IMR-90 (cell line): Measurements from ENCODE around the gene APCDD1L. TPM values are rescaled to one million over a fixed set of nuclear protein-coding genes. Genes with fewer than 3 reads are reported as not detected.
A peak's percentile ranks its signal among the peaks of the same experiment; 100 is the strongest.

Experiments
- ATAC-seq: fragments of 200-7000 bp; cut with Tn5 transposase; 2 replicates; pipeline ENCODE4 v1.9.1; 2020; ENCODE audit warnings: low read depth, mild to moderate bottlenecking, moderate library complexity
- BruUV-seq: library from RNA; stranded (reverse); fragments of 400-500 nt; replicated peaks from 2 replicates; lab custom pipeline; 2021; lab: Mats Ljungman, UMichigan
- CTCF ChIA-PET: fragments of 300-600 bp; formaldehyde crosslinking; extraction: SDS; loops from one replicate; lab custom pipeline; 2021; ENCODE audit warnings: antibody characterized with exemption; lab: Yijun Ruan, JAX
- POLR2A ChIA-PET: fragments of 300-600 bp; sonication (Branson Sonifier 250); formaldehyde crosslinking; loops from one replicate; lab custom pipeline; 2022; ENCODE audit warnings: antibody characterized with exemption; ENCODE audit not compliant: unreplicated experiment; lab: Charles Lee
- DNase-seq: peaks from one replicate; pipeline ENCODE4 v3.0.0; 2013
- H2AFZ ChIP-seq: replicated peaks from 2 replicates; pipeline ENCODE3; 2013; ENCODE audit warnings: low read length, mild to moderate bottlenecking; ENCODE audit not compliant: poor library complexity
- H2AK5ac ChIP-seq: 2 replicates; pipeline ENCODE4 v1.6.1; 2013; ENCODE audit warnings: low read depth, low read length, inconsistent platforms
- H2AK9ac ChIP-seq: replicated peaks from 2 replicates; pipeline ENCODE3; 2013; ENCODE audit warnings: mild to moderate bottlenecking, low read depth, low read length, moderate library complexity; ENCODE audit not compliant: poor library complexity
- H2BK120ac ChIP-seq: 2 replicates; pipeline ENCODE4 v1.6.1; 2013; ENCODE audit warnings: low read depth, low read length, inconsistent platforms
- H2BK15ac ChIP-seq: 3 replicates; pipeline ENCODE4 v1.6.1; 2013; ENCODE audit warnings: low read depth, low read length, inconsistent platforms
- H2BK20ac ChIP-seq: 2 replicates; pipeline ENCODE4 v1.6.1; 2013; ENCODE audit warnings: low read depth, mild to moderate bottlenecking, inconsistent platforms, low read length, moderate library complexity
- H2BK5ac ChIP-seq: 2 replicates; pipeline ENCODE4 v1.6.1; 2013; ENCODE audit warnings: mild to moderate bottlenecking, low read depth, low read length, inconsistent platforms; ENCODE audit not compliant: poor library complexity, severe bottlenecking
- H3K14ac ChIP-seq: replicated peaks from 2 replicates; pipeline ENCODE4 v1.6.1; 2013; ENCODE audit warnings: low read depth, low read length, inconsistent platforms
- H3K18ac ChIP-seq: 2 replicates; pipeline ENCODE4 v1.6.1; 2013; ENCODE audit warnings: low read depth, low read length, control low read depth
- H3K23ac ChIP-seq: 2 replicates; pipeline ENCODE4 v1.6.1; 2013; ENCODE audit warnings: low read depth, low read length, inconsistent platforms
- H3K27ac ChIP-seq: 2 replicates; pipeline ENCODE4 v1.5.1; 2013; ENCODE audit warnings: mild to moderate bottlenecking, control low read depth, low read length; ENCODE audit not compliant: insufficient read depth
- H3K27me3 ChIP-seq: 2 replicates; pipeline ENCODE4 v1.6.1; 2013; ENCODE audit warnings: low read length; ENCODE audit not compliant: control insufficient read depth, insufficient read depth
- H3K36me3 ChIP-seq: 2 replicates; pipeline ENCODE4 v1.6.1; 2013; ENCODE audit warnings: low read length, mixed read lengths; ENCODE audit not compliant: control insufficient read depth, insufficient read depth
- H3K4ac ChIP-seq: 2 replicates; pipeline ENCODE4 v1.6.1; 2013; ENCODE audit warnings: low read depth, low read length, inconsistent platforms
- H3K4me1 ChIP-seq: 2 replicates; pipeline ENCODE4 v1.6.1; 2013; ENCODE audit warnings: low read length, mixed read lengths; ENCODE audit not compliant: control insufficient read depth, insufficient read depth
- H3K4me2 ChIP-seq: 2 replicates; pipeline ENCODE4 v1.6.1; 2013; ENCODE audit warnings: low read depth, mild to moderate bottlenecking, control low read depth, low read length, moderate library complexity
- H3K4me3 ChIP-seq: 2 replicates; pipeline ENCODE4 v1.5.1; 2013; ENCODE audit warnings: low read depth, mild to moderate bottlenecking, control low read depth, low read length, moderate library complexity; ENCODE audit not compliant: insufficient read depth
- H3K56ac ChIP-seq: 2 replicates; pipeline ENCODE4 v1.6.1; 2013; ENCODE audit warnings: low read length, inconsistent platforms; ENCODE audit not compliant: insufficient read depth; ENCODE audit errors: extremely low read depth
- H3K79me1 ChIP-seq, 2 experiments: 2 replicates each; pipeline ENCODE4 v1.6.1; 2013; ENCODE audit warnings: low read length in 2 of 2, inconsistent platforms in 1 of 2, low read depth in 1 of 2
- H3K9ac ChIP-seq: 2 replicates; pipeline ENCODE4 v1.6.1; 2013; ENCODE audit warnings: low read depth, low read length, control low read depth
- H3K9me1 ChIP-seq: 2 replicates; pipeline ENCODE4 v1.6.1; 2013; ENCODE audit warnings: low read length, inconsistent platforms; ENCODE audit not compliant: insufficient read depth
- H3K9me3 ChIP-seq: 2 replicates; pipeline ENCODE4 v1.6.1; 2013; ENCODE audit warnings: low read length; ENCODE audit not compliant: control insufficient read depth, insufficient read depth
- H4K20me1 ChIP-seq: 2 replicates; pipeline ENCODE4 v1.6.1; 2013; ENCODE audit warnings: low read length, inconsistent platforms; ENCODE audit not compliant: insufficient read depth
- H4K5ac ChIP-seq: 2 replicates; pipeline ENCODE4 v1.6.1; 2013; ENCODE audit warnings: mild to moderate bottlenecking, low read depth, low read length, control low read depth
- H4K8ac ChIP-seq, 2 experiments: 2 replicates each; pipeline ENCODE4 v1.6.1; 2013; ENCODE audit warnings: low read depth in 2 of 2, low read length in 2 of 2, control low read depth in 1 of 2, inconsistent platforms in 1 of 2
- H4K91ac ChIP-seq: 2 replicates; pipeline ENCODE4 v1.6.1; 2013; ENCODE audit warnings: low read depth, low read length, inconsistent platforms; ENCODE audit not compliant: insufficient read depth
- CHD1 ChIP-seq: IDR thresholded peaks from 2 replicates; pipeline ENCODE4 v1.6.1; 2012; ENCODE audit warnings: low read depth, low read length, improper control_type of control experiment
- MAFK ChIP-seq: IDR thresholded peaks from 2 replicates; pipeline ENCODE4 v1.6.1; 2012; ENCODE audit warnings: low read depth, low read length, improper control_type of control experiment
- WGBS, 2 experiments: methylation state at CpG; one replicate each; pipeline versions ENCODE4 v1.1.5 to v1.1.7; 2013; ENCODE audit warnings: missing lambda C conversion rate in 2 of 2; ENCODE audit not compliant: insufficient read length in 1 of 2; ENCODE audit errors: extremely low coverage in 2 of 2; 5-methylcytosine and 5-hydroxymethylcytosine counted together
- dilution Hi-C: fragments of 300-500 bp; cut with HindIII; formaldehyde crosslinking; loops from one replicate; pipeline ENCODE4 v1.14.3; 2018; ENCODE audit warnings: low sequenced_read_pairs; ENCODE audit not compliant: unreplicated experiment
- in situ Hi-C: fragments of 300-500 bp; cut with MboI; formaldehyde crosslinking; loops from 3 replicates; pipeline ENCODE4 v1.14.3; 2019; ENCODE audit warnings: low sequenced_read_pairs, inconsistent platforms, mixed read lengths
- intact Hi-C: fragments of 100-400 bp; cut with micrococcal nuclease; formaldehyde crosslinking; loops from 2 replicates; pipeline ENCODE4 v1.10.0; 2022
- polyA plus RNA-seq, 3 experiments: library from polyadenylated mRNA; depleted of rRNA; stranded (reverse); fragments of >200 nt; gene quantifications; 2 replicates each; pipeline ENCODE4 v1.2.3, GENCODE V29; 2012; ENCODE audit warnings: low replicate concordance in 1 of 3
- total RNA-seq: library from RNA; depleted of rRNA; stranded (reverse); fragments of >200 nt; gene quantifications from 2 replicates; pipeline ENCODE4 v1.2.3, GENCODE V29; 2012

The APCDD1L gene
- total and polyA plus RNA-seq, 2 of the 4 experiments (the other 2 are of a cell fraction) = 2.5 to 18.3 TPM

GRCh38 chr20:58547623-58548475 is 32.6 kb upstream of the APCDD1L start:
- Histone ChIP-seq H3K27me3 (no peaks in the 10 kb centered on the region), H2BK120ac (peak overlapping the region; percentile 69), H2AFZ (no peak overlapping the region), H2AK5ac (peak overlapping the region; percentile 54; the same call in 1 of the 2 replicates), H2BK20ac (peak overlapping the region; percentile 73; the same call in 1 of the 2 replicates), H3K9me1 (peaks cover 16% of the 10 kb centered on the region; the same call in 1 of the 2 replicates), H4K8ac (peak overlapping the region in 1 of 2 experiments; percentile 44; a peak in 2 of 4 replicates), H4K91ac (peak overlapping the region; percentile 22; the same call in 1 of the 2 replicates), H3K4me1 (peaks cover 29% of the 10 kb centered on the region), H2BK15ac (0 out of 3 replicates have a peak overlapping the region, but pooled peaks have one; percentile 30), H3K79me1 (peaks cover 0 to 5% of the 10 kb centered on the region in 2 experiments; a peak in 1 of 4 replicates), H3K4me2 (peak overlapping the region; percentile 66), H3K4ac (peak overlapping the region; percentile 52), H4K5ac (peak overlapping the region; percentile 4; the same call in 1 of the 2 replicates), H2BK5ac (peak overlapping the region; percentile 30), H3K36me3 (no peaks in the 10 kb centered on the region), H3K9me3 (no peaks in the 10 kb centered on the region), H3K23ac (no peak overlapping the region), H3K18ac (peak overlapping the region; percentile 58; the same call in 1 of the 2 replicates), H2AK9ac (no peak overlapping the region), H4K20me1 (no peaks in the 10 kb centered on the region), H3K14ac (no peak overlapping the region), H3K27ac (no peak overlapping the region; the same call in 1 of the 2 replicates), H3K4me3 (no peak overlapping the region), H3K9ac (no peak overlapping the region), H3K56ac (no peak overlapping the region)
- POLR2A ChIA-PET = interaction anchor here (2.2 kb wide), 1 partner anchor 24 kb away, joined by 5 read pairs; no protein-coding TSS in a partner anchor
- TF ChIP-seq CHD1 (no peak), MAFK (peak; percentile 68)
- in situ Hi-C loops (no loop called here), intact Hi-C loops (no loop called here), dilution Hi-C loops (no loop called here)
- DNase-seq (peak; percentile 73), ATAC-seq (peak; percentile 25)
- no TSS peak for BruUV-seq
- CTCF ChIA-PET = no interaction called here
- 40% methylated on average over 1 of the region's 11 CpGs; no CpG with 5 or more reads in 1 of the 2 experiments for WGBS, 2 experiments
